HG03571 (cell line): ENCODE measurements around the gene RAB3C.
A peak's percentile ranks its signal among the peaks of the same experiment; 100 is the strongest.

Source experiments
- ATAC-seq: cut with Tn5 transposase; IDR thresholded peaks from one replicate; pipeline ENCODE4 v1.9.1; 2021; ENCODE audit not compliant: unreplicated experiment

RAB3C gene

GRCh38 chr5:58718269-58718978 lies 135.5 kb downstream of the RAB3C start:
- ATAC-seq, result no peak

GRCh38 chr5:58722160-58722559 lies 139.3 kb downstream of the RAB3C start:
- ATAC-seq, result no peak

- no peak for ATAC-seq
These were observed 142.1 kb downstream of the RAB3C start for GRCh38 chr5:58724992-58725391.

GRCh38 chr5:58731641-58732040 lies 148.8 kb downstream of the RAB3C start:
- ATAC-seq, result no peak

- no peak for ATAC-seq
These were observed 152.8 kb downstream of the RAB3C start for GRCh38 chr5:58735637-58736036.

- no peak for ATAC-seq
These were observed 153.3 kb downstream of the RAB3C start for GRCh38 chr5:58736214-58736613.

- no peak for ATAC-seq
These were observed 154.8 kb downstream of the RAB3C start for GRCh38 chr5:58737671-58738070.

GRCh38 chr5:58738336-58738735 lies 155.5 kb downstream of the RAB3C start:
- no peak for ATAC-seq

- ATAC-seq, result no peak
These were observed 156.2 kb downstream of the RAB3C start for GRCh38 chr5:58739051-58739450.

- ATAC-seq, result no peak
These were observed 158.1 kb downstream of the RAB3C start for GRCh38 chr5:58740956-58741355.

GRCh38 chr5:58745350-58745749 lies 162.5 kb downstream of the RAB3C start:
- no peak for ATAC-seq

GRCh38 chr5:58746321-58746720 lies 163.4 kb downstream of the RAB3C start:
- no peak for ATAC-seq

GRCh38 chr5:58750036-58750435 lies 167.2 kb downstream of the RAB3C start:
- ATAC-seq, result no peak

- no peak for ATAC-seq
These were observed 168.5 kb downstream of the RAB3C start for GRCh38 chr5:58751222-58751837.

GRCh38 chr5:58752104-58752503 lies 169.2 kb downstream of the RAB3C start:
- no peak for ATAC-seq

GRCh38 chr5:58753446-58753845 lies 170.6 kb downstream of the RAB3C start:
- no peak for ATAC-seq

GRCh38 chr5:58754250-58754649 lies 171.4 kb downstream of the RAB3C start:
- no peak for ATAC-seq

GRCh38 chr5:58755397-58755796 lies 172.5 kb downstream of the RAB3C start:
- no peak for ATAC-seq

GRCh38 chr5:58759745-58760144 lies 176.9 kb downstream of the RAB3C start:
- ATAC-seq, result peak; percentile 91

GRCh38 chr5:58760222-58760621 lies 177.3 kb downstream of the RAB3C start:
- ATAC-seq, result no peak

GRCh38 chr5:58761407-58761806 lies 178.5 kb downstream of the RAB3C start:
- ATAC-seq, result no peak

GRCh38 chr5:58763390-58763789 lies 180.5 kb downstream of the RAB3C start:
- no peak for ATAC-seq

- no peak for ATAC-seq
These were observed 181.3 kb downstream of the RAB3C start for GRCh38 chr5:58764199-58764598.
